ENCODE data around the gene ZBTB42.

Gene ZBTB42

DNA sequence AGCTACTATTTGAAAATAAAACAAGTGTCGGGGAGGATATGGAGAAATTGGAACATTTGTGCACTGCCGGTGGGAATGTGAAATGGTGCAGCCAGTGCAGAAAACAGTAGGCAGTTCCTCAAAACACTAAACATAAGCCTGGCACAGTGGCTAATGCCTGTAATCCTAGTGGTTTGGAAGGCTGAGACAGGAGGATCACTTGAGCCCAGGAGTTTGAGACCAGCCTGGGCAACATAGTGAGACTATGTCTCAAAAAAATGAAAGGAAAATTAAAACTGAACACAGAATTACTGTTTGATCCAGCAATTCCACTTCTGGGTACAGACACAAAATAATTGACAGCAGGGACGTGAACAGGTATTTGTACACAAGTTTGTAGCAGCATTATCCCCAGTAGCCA is 35.4 kb upstream of the ZBTB42 start:
- TF ChIP-seq, protein P1, sequence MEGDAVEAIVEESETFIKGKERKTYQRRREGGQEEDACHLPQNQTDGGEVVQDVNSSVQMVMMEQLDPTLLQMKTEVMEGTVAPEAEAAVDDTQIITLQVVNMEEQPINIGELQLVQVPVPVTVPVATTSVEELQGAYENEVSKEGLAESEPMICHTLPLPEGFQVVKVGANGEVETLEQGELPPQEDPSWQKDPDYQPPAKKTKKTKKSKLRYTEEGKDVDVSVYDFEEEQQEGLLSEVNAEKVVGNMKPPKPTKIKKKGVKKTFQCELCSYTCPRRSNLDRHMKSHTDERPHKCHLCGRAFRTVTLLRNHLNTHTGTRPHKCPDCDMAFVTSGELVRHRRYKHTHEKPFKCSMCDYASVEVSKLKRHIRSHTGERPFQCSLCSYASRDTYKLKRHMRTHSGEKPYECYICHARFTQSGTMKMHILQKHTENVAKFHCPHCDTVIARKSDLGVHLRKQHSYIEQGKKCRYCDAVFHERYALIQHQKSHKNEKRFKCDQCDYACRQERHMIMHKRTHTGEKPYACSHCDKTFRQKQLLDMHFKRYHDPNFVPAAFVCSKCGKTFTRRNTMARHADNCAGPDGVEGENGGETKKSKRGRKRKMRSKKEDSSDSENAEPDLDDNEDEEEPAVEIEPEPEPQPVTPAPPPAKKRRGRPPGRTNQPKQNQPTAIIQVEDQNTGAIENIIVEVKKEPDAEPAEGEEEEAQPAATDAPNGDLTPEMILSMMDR (IDR thresholded peaks at IDR 0.05; ENCODE audit: low read depth, low read length, missing control alignments): no peak
- in situ Hi-C loops (cut with HindIII; ENCODE audit: low sequenced_read_pairs): no loop called here
- DNase-seq (ENCODE audit: low read depth): no peak
- H3K4me3 ChIP-seq (ENCODE audit: low read depth, low read length): no peak overlapping the region

DNA sequence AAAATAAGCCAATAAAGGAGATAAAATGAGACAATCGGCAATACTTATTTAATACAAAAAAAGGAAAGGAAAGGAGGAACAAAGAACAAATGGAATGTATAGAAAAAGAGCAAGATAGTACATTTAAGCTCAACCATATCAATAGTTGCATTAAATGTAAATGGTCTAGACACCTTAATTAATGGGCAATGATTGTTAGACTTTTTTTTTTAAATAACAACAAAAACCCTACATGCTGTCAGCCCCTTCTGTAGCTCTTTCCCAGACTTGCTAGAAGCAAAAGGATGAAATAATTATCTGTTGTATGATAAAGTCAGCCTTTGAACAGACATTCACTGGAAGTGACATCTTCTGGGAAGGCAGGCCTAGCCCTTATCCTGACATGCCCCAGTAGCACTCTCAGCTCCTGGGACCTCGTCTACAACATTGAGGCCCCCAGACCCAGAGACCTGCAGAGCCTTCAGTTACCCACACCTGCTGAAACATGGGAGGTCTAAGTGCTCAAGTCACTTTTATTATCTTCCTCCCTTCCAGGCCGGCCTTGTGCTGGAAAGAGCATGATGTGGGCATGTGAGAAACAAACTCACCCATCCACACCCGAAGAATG is 34.5 kb upstream of the ZBTB42 start:
- DNase-seq (ENCODE audit: low read depth): no peak
- no peak overlapping the region for H3K4me3 ChIP-seq (ENCODE audit: low read depth, low read length)
- TF ChIP-seq, protein P1 (IDR thresholded peaks at IDR 0.05; ENCODE audit: low read depth, low read length, missing control alignments): no peak
- in situ Hi-C loops (cut with HindIII; ENCODE audit: low sequenced_read_pairs): no loop called here

DNA sequence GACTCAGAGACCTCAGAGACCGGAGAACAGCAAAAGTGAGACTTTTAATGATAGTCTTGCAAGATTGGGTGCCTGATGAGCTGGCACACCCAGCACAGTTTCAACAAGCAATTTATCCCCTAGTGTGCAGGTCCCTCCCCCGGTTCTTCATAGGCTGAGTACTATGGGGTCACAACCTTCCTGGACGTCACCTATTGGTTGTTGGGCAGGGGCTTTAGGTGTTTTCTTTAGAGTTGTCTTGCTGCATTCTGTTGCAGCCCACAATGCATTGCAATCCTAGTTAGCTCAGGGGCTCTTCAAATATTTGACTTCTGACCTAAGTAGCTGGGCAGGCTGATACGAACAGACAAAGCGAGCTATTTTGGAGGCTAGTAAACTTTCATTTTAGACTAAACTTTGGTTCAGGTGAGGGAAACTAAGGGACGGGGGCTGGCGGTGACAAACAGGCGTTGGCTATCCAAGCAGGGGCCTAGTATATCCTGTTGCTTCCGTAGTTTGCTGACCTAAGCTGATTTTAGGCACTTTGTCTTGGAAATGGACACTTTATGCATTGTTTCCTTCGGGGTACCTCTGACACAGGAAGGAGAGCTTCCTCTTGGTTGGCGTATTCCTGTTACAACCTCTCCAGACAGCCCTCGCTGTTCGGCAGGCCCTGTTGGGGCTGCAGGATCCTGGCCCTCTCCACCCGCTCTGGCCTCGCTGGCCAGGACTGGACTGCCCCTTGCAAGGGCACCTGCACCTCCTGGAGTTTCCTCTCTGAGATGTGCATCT is 33.9 kb upstream of the ZBTB42 start:
- TF ChIP-seq, protein P1 (IDR thresholded peaks at IDR 0.05; ENCODE audit: low read depth, low read length, missing control alignments): no peak
- in situ Hi-C loops (cut with HindIII; ENCODE audit: low sequenced_read_pairs): no loop called here
- no peak overlapping the region for H3K4me3 ChIP-seq (ENCODE audit: low read depth, low read length)
- DNase-seq (ENCODE audit: low read depth): no peak

DNA sequence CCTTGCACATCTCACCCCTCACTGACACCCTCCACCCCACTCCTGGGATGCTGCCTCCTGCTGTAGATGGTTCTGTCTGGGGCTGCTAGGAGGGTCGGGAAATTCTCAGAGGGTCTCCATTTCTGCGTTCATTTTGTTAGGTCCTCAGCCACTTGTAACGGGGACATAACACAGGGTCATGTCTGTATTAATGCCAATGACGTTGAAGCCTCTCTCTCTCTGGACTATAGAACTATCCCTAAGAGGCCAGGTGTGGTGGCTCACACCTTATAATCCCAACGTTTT is 33.3 kb upstream of the ZBTB42 start:
- TF ChIP-seq, protein P1 (IDR thresholded peaks at IDR 0.05; ENCODE audit: low read depth, low read length, missing control alignments): no peak
- no peak for DNase-seq (ENCODE audit: low read depth)
- in situ Hi-C loops (cut with HindIII; ENCODE audit: low sequenced_read_pairs): no loop called here
- H3K4me3 ChIP-seq (ENCODE audit: low read depth, low read length): no peak overlapping the region

DNA sequence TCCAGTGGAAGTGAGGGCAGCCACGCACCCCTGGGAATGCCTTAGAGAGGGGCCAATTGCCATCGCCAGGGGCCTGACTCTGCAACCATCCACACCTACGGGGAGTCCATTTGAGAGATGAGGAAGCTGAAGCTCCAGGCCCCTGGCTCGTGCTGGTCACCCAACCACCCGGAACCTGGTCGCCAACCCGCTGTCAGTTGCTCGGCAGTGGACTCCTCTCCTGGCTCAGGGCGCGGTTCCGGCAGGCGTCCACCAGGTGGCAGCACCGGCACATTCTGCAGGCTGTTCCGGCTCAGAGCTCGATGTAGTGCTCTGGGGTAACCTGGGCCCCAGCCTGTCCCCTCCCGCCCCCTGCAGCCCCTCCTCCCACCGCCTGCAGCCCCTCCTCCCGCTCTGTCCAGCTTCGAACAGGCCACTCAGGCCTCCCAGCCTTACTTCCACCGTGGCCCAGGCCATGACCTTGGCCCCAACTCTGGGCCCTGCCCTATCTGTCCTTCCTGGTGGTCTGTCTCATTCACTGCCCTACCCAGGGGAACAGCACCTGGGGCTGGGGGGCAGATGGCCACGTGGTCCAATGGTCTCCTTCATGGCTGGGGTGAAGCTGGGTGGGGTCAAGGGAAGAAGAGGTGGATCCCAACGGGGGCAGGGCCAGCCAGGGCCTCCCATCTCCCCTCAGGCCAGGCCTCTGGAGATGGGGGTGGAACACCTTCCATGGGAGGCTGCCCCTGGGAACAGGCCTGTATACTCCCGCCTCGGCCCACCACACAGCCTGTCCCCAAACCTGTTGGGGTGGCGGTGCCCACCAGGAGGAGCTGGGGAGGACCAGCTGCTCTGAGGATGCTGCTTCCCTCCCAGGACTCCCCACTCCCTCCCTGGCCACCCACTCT is 32.2 kb upstream of the ZBTB42 start:
- no peak overlapping the region for H3K4me3 ChIP-seq (ENCODE audit: low read depth, low read length)
- TF ChIP-seq, protein P1 (IDR thresholded peaks at IDR 0.05; ENCODE audit: low read depth, low read length, missing control alignments): peak; percentile 64
- in situ Hi-C loops (cut with HindIII; ENCODE audit: low sequenced_read_pairs): no loop called here

DNA sequence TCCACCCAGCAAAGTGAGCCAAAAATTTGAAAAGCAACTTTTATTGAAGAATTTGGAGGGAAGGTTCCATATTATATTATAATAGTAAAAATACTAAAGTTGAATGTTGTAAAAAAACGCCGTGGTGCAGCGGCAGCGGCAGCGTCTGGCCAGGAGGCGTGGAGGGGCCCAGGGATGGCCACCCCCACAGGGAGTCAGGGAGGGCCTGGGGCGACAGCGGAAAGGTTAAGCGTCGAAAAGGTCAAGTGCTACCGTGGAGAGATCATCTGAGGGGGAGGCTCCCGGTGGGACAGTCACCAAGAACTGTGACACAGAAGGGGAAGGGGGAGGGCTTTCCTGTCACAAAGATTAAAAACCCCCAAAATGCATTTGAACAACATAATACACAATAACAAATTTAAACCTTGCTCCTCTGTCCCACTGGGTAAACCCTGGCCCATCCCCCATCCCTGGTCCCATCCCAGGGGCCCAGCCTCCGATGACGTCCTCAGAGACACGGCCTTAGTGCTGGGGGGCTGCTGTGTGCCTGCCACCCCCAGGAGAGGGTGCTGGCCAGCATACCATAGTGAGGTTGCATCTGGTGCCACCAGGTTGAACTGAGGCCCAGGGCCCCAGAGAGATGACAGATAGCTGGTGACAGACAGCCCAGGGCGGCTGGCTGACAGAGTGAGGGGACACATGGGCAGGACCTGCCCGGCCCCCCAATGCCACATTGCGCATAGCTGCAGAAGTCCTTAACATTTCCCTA is 31.4 kb upstream of the ZBTB42 start:
- TF ChIP-seq, protein P1 (IDR thresholded peaks at IDR 0.05; ENCODE audit: low read depth, low read length, missing control alignments): no peak
- no peak for DNase-seq (ENCODE audit: low read depth)
- in situ Hi-C loops (cut with HindIII; ENCODE audit: low sequenced_read_pairs): loop anchor here (10.0 kb wide), 1 partner anchor 55 kb away; no protein-coding TSS in a partner anchor
- H3K4me3 ChIP-seq (ENCODE audit: low read depth, low read length): no peak overlapping the region

More for the DNA sequence above, 32.2 kb upstream of the ZBTB42 start:
- peak; percentile 53 for DNase-seq (ENCODE audit: low read depth)

Data from astrocyte of the cerebellum (primary cell).